Fibroblast of lung (primary cell): Measurements from ENCODE around the gene ATF7IP.

Experiments
- EZH2 ChIP-seq: IDR thresholded peaks from 2 replicates; pipeline ENCODE4 v1.5.1; 2012; ENCODE audit warnings: low read length, control low read depth, mild to moderate bottlenecking; ENCODE audit errors: missing control alignments
- TF ChIP-seq, protein P1 (sequence below), 2 donors: IDR thresholded peaks in 1 of 2; conservative IDR thresholded peaks in 1 of 2; 1 replicate in 1 of 2; 2 replicates in 1 of 2; pipeline ENCODE4 v1.5.1; 2011 to 2012; ENCODE audit warnings: low read length in 2 of 2, control low read depth in 1 of 2, inconsistent platforms in 1 of 2, low read depth in 1 of 2, mild to moderate bottlenecking in 1 of 2

DNA sequence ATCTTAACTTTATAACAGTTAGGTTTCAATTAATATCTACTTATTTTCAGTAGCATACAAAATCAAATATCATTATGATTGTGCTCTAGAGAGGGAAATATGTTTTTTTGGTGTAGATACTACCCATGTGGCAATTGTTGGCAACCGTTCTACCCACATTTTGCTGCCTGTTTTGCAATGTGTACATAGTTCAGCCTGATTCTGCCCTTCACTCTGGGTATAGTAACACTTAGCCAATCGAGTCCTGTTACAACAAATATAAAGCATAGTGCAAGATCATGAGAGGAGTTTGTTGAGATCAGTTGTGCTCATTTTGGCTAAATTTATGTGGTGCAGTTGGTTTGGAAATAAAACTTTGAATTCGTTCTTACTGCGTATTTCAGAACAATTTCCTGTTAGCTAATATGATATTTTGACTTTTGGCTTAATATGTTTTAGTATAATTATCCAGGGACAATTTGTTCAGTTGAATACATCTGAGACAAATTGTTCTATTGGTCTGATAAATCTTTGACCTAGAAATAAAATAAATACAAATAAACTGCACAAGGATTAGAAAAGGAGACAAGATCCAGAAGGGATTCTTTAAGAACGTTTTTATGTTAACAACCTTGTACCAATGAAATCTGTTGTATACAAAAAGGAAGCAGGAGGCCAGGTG, 76.9 kb downstream of the ATF7IP start:
- TF ChIP-seq, protein P1, sequence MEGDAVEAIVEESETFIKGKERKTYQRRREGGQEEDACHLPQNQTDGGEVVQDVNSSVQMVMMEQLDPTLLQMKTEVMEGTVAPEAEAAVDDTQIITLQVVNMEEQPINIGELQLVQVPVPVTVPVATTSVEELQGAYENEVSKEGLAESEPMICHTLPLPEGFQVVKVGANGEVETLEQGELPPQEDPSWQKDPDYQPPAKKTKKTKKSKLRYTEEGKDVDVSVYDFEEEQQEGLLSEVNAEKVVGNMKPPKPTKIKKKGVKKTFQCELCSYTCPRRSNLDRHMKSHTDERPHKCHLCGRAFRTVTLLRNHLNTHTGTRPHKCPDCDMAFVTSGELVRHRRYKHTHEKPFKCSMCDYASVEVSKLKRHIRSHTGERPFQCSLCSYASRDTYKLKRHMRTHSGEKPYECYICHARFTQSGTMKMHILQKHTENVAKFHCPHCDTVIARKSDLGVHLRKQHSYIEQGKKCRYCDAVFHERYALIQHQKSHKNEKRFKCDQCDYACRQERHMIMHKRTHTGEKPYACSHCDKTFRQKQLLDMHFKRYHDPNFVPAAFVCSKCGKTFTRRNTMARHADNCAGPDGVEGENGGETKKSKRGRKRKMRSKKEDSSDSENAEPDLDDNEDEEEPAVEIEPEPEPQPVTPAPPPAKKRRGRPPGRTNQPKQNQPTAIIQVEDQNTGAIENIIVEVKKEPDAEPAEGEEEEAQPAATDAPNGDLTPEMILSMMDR (conservative IDR thresholded peaks at IDR 0.05 in 1 of 2, IDR thresholded peaks at IDR 0.05 in 1 of 2; ENCODE audit: low read depth in 1 of 2, low read length in 2 of 2): no peak
- no peak for TF ChIP-seq EZH2
